ENCODE results near the gene LMO7.
A peak's percentile ranks its signal among the peaks of the same experiment; 100 is the strongest.

Gene LMO7

DNA sequence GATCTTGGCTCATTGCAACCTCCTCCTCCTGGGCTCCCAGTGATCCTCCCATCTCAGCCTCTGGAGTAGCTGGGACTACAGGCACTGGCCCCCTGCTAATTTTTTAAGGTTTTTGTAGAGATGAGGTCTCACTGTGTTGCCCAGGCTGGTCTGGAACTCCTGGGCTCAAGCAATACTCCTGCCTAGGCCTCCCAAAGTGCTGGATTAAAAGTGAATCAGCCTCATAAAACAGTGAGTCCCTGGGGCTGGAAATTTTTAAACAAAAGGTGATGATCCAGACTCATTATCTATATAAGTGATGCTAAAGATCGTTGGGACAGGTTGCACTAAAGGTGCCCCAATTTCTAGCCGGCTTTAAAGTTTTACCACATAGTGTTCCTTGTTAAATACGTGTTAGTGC lies 112.7 kb downstream of the LMO7 start:
- no peaks in the 10 kb centered on the region for H3K4me1 ChIP-seq (ENCODE audit: insufficient read depth, low read length)
- H3K9me3 ChIP-seq (ENCODE audit: low read length) = no peaks in the 10 kb centered on the region
- H3K9ac ChIP-seq (ENCODE audit: low read length) = no peak overlapping the region
- no peaks in the 10 kb centered on the region for H3K36me3 ChIP-seq (ENCODE audit: insufficient read depth, low read length)
- no peak overlapping the region for H3K27ac ChIP-seq (ENCODE audit: low read depth, low read length)
- H3K27me3 ChIP-seq (ENCODE audit: control insufficient read depth in 1 of 2, insufficient read depth in 2 of 2, low read length in 2 of 2) = no peaks in the 10 kb centered on the region
- no peak overlapping the region for H3K4me3 ChIP-seq (ENCODE audit: low read depth in 1 of 2, low read length in 2 of 2)

DNA sequence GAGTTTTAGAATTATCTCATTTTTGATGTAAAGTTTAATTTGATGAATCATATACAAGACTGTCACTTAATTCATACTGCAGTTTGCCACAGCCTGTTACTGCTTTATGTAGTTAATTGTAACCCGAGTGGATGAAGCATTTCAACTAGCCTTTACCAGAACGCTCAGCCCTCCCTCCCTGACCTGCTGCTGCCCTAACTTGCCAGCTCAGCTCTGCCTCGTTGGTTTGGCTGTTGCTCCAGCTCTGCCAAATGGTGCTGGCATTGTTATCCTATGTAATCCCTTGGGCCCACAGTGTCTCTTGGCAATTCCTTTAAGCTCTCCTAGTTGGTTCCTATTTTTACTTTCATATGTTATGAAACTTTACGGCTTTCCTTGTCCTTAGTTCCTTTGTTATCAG lies 113.3 kb downstream of the LMO7 start:
- Histone ChIP-seq H3K27ac (ENCODE audit: low read depth, low read length) (no peak overlapping the region), H3K27me3 (ENCODE audit: control insufficient read depth in 1 of 2, insufficient read depth in 2 of 2, low read length in 2 of 2) (no peaks in the 10 kb centered on the region), H3K9me3 (ENCODE audit: low read length) (no peaks in the 10 kb centered on the region), H3K4me1 (ENCODE audit: insufficient read depth, low read length) (no peaks in the 10 kb centered on the region), H3K36me3 (ENCODE audit: insufficient read depth, low read length) (no peaks in the 10 kb centered on the region), H3K4me3 (ENCODE audit: low read depth in 1 of 2, low read length in 2 of 2) (no peak overlapping the region), H3K9ac (ENCODE audit: low read length) (no peak overlapping the region)

DNA sequence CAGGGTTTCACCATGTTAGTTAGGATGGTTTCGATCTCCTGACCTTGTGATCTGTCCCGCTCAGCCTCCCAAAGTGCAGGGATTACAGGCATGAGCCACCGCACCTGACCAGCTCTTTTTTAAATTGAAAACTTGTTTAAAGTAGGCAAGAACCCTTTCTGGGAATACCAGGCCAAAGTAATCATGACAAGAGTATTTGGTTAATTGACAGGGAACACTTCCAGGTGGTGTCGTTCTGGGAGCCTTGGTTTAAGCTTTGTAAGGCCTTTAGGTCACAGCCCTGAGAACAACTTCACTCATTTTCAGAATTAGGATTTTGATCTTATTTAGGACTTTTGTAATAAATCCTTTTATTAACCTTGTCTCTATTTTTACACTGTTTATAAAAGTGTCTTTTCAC lies 115.2 kb downstream of the LMO7 start:
- Histone ChIP-seq H3K4me3 (ENCODE audit: low read depth in 1 of 2, low read length in 2 of 2) (no peak overlapping the region), H3K9ac (ENCODE audit: low read length) (no peak overlapping the region), H3K27me3 (ENCODE audit: control insufficient read depth in 1 of 2, insufficient read depth in 2 of 2, low read length in 2 of 2) (no peaks in the 10 kb centered on the region), H3K4me1 (ENCODE audit: insufficient read depth, low read length) (no peaks in the 10 kb centered on the region), H3K27ac (ENCODE audit: low read depth, low read length) (no peak overlapping the region), H3K9me3 (ENCODE audit: low read length) (no peaks in the 10 kb centered on the region), H3K36me3 (ENCODE audit: insufficient read depth, low read length) (no peaks in the 10 kb centered on the region)

DNA sequence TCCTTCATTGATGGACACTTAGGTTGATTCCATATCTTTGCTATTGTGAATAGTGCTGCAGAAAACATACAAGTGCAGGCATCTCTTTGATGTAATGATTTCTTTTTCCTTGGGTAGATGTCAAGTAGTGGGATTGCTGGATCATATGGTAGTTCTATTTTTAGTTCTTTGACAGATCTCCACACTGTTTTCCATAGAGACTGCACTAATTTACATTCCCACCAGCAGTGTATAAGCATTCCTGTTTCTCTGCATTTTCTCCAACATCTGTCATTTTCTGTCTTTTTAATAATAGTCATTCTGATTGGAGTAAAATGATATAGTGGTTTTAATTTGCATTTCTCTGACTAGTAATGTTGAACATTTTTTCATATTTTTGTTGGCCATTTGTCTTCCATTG lies 116.7 kb downstream of the LMO7 start:
- Histone ChIP-seq H3K9me3 (ENCODE audit: low read length) (no peaks in the 10 kb centered on the region), H3K27me3 (ENCODE audit: control insufficient read depth in 1 of 2, insufficient read depth in 2 of 2, low read length in 2 of 2) (no peaks in the 10 kb centered on the region), H3K27ac (ENCODE audit: low read depth, low read length) (no peak overlapping the region), H3K9ac (ENCODE audit: low read length) (no peak overlapping the region), H3K4me1 (ENCODE audit: insufficient read depth, low read length) (no peaks in the 10 kb centered on the region), H3K36me3 (ENCODE audit: insufficient read depth, low read length) (no peaks in the 10 kb centered on the region), H3K4me3 (ENCODE audit: low read depth in 1 of 2, low read length in 2 of 2) (no peak overlapping the region)

DNA sequence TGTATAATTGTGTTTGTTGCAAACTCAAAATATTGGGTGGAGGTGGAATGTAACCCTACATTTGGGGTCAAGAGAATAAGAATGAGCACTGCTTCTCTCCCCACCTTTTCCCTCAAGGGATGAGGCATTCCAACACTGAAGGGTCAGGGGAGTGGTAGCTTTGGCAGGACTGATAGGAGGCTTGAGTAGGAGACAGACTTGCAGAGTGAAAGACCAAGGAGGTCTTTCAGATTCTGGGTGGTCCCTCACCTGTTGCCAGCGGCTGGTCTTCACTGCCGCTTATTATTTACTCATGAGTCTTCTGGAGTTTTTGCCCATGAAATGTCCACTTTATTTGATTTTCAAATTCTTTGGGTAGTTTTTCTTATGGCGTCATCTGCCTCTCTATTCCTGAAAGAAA lies 118.8 kb downstream of the LMO7 start:
- Histone ChIP-seq H3K27ac (ENCODE audit: low read depth, low read length) (no peak overlapping the region), H3K9me3 (ENCODE audit: low read length) (no peaks in the 10 kb centered on the region), H3K4me1 (ENCODE audit: insufficient read depth, low read length) (no peaks in the 10 kb centered on the region), H3K9ac (ENCODE audit: low read length) (no peak overlapping the region), H3K4me3 (ENCODE audit: low read depth in 1 of 2, low read length in 2 of 2) (no peak overlapping the region), H3K27me3 (ENCODE audit: control insufficient read depth in 1 of 2, insufficient read depth in 2 of 2, low read length in 2 of 2) (no peaks in the 10 kb centered on the region), H3K36me3 (ENCODE audit: insufficient read depth, low read length) (no peaks in the 10 kb centered on the region)

DNA sequence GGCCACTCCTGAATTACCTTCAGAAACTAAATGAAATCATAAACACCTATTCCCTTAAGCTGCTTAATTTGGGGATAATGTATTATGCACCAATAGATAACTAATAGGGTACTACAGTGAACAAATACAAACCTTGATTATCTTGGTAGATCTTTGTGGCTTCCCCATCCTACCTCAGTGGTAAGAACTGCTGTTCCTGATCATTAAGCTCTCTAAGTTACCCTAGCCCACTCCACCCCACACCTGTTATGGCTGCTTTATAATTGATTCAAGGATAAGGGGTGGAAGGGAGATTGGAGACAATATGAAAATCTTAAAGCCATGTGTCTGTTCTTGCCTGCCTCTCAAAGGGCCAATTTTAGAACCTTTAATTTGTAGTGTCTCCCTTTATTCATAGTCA lies 121.2 kb downstream of the LMO7 start:
- Histone ChIP-seq H3K36me3 (ENCODE audit: insufficient read depth, low read length) (no peaks in the 10 kb centered on the region), H3K4me3 (ENCODE audit: low read depth in 1 of 2, low read length in 2 of 2) (no peak overlapping the region), H3K4me1 (ENCODE audit: insufficient read depth, low read length) (no peaks in the 10 kb centered on the region), H3K27ac (ENCODE audit: low read depth, low read length) (no peak overlapping the region), H3K27me3 (ENCODE audit: control insufficient read depth in 1 of 2, insufficient read depth in 2 of 2, low read length in 2 of 2) (no peaks in the 10 kb centered on the region), H3K9ac (ENCODE audit: low read length) (no peak overlapping the region), H3K9me3 (ENCODE audit: low read length) (no peaks in the 10 kb centered on the region)

DNA sequence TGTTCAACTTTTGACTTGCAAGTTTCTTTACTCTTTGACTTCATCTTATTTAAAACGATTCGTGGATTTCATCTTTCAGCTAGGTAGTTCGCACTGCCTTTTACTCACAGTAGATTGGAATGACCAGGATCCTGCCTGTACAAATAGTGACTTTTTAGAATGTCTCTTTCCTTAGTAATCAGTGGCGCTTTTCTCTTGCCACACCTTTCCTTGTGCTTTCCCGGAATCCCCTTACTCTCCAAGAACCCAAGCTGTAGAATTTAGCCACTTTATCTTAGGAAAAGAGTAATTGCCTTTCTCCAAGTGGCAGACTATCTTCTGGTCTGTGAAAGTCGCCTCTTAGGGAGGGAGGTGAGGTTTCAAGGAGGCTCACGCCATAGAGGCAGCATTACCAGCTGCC lies 123.4 kb downstream of the LMO7 start:
- Histone ChIP-seq H3K9ac (ENCODE audit: low read length) (no peak overlapping the region), H3K4me1 (ENCODE audit: insufficient read depth, low read length) (no peaks in the 10 kb centered on the region), H3K36me3 (ENCODE audit: insufficient read depth, low read length) (no peaks in the 10 kb centered on the region), H3K4me3 (ENCODE audit: low read depth in 1 of 2, low read length in 2 of 2) (no peak overlapping the region), H3K9me3 (ENCODE audit: low read length) (no peaks in the 10 kb centered on the region), H3K27me3 (ENCODE audit: control insufficient read depth in 1 of 2, insufficient read depth in 2 of 2, low read length in 2 of 2) (no peaks in the 10 kb centered on the region), H3K27ac (ENCODE audit: low read depth, low read length) (no peak overlapping the region)

DNA sequence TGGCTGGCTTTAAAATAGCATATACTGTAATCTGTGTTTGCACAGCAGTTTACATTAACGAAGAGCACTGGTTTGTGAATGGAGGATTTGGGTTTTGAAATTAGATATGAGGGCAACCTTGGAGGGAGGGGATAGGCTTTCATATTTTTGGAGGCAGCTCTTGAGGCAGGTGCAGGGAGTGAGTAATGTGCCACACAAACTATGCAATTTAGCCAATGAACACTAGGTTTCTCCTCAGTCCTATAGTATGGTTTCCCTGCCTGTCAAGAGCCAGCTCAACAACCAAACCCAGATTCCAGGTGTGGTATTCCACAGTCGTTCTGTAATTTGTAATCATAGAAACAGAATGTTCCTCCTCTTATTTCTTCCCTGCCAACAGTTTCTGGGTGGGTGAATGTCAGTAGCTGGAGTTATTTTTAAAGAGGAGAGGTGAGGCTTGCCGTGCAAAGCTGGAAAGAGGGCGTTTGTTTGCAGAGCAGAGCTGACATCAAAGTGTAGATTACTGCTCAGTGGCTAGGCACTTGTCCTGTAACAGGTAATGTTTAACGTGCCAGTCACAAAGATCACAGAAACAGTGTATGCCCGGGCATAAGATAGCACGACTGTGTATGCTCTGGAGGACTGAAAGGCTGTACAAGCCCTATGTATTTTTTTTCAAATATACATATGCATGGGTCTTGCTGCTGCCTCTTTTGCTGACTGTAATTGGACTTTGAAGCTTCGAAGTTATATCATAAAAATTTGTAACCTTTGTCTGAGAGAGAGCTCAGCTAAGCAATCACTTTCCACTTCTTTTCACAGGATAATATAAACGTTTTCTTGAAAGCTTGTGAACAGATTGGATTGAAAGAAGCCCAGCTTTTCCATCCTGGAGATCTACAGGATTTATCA lies 124.2 kb downstream of the LMO7 start:
- Histone ChIP-seq H3K4me3 (ENCODE audit: low read depth in 1 of 2, low read length in 2 of 2) (peak overlapping the region in 1 of 2 donors; percentile 38), H3K4me1 (ENCODE audit: insufficient read depth, low read length) (no peaks in the 10 kb centered on the region), H3K36me3 (ENCODE audit: insufficient read depth, low read length) (no peaks in the 10 kb centered on the region), H3K9ac (ENCODE audit: low read length) (no peak overlapping the region), H3K27ac (ENCODE audit: low read depth, low read length) (no peak overlapping the region), H3K9me3 (ENCODE audit: low read length) (no peaks in the 10 kb centered on the region), H3K27me3 (ENCODE audit: control insufficient read depth in 1 of 2, insufficient read depth in 2 of 2, low read length in 2 of 2) (no peaks in the 10 kb centered on the region)

DNA sequence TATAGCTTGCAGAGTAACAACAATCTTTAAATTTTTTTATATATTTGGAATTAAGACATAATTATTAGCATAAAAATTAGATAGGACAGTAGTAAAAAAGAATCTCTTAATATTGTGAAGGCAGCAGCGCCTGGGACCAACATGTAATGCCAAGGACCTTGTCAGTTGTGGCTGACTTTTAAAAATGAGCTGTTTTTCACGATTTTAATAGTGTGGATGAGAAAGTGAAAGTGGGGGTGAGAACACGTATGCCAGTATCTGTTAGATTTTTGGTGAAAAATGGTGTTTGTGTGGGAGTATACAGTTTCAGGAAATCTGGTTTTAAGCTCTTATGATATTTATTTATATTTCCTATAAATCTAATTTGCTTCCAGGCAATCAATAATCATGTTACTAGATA lies 125.2 kb downstream of the LMO7 start:
- Histone ChIP-seq H3K9ac (ENCODE audit: low read length) (no peak overlapping the region), H3K36me3 (ENCODE audit: insufficient read depth, low read length) (no peaks in the 10 kb centered on the region), H3K4me1 (ENCODE audit: insufficient read depth, low read length) (no peaks in the 10 kb centered on the region), H3K27me3 (ENCODE audit: control insufficient read depth in 1 of 2, insufficient read depth in 2 of 2, low read length in 2 of 2) (no peaks in the 10 kb centered on the region), H3K27ac (ENCODE audit: low read depth, low read length) (no peak overlapping the region), H3K9me3 (ENCODE audit: low read length) (no peaks in the 10 kb centered on the region), H3K4me3 (ENCODE audit: low read depth in 1 of 2, low read length in 2 of 2) (no peak overlapping the region)

DNA sequence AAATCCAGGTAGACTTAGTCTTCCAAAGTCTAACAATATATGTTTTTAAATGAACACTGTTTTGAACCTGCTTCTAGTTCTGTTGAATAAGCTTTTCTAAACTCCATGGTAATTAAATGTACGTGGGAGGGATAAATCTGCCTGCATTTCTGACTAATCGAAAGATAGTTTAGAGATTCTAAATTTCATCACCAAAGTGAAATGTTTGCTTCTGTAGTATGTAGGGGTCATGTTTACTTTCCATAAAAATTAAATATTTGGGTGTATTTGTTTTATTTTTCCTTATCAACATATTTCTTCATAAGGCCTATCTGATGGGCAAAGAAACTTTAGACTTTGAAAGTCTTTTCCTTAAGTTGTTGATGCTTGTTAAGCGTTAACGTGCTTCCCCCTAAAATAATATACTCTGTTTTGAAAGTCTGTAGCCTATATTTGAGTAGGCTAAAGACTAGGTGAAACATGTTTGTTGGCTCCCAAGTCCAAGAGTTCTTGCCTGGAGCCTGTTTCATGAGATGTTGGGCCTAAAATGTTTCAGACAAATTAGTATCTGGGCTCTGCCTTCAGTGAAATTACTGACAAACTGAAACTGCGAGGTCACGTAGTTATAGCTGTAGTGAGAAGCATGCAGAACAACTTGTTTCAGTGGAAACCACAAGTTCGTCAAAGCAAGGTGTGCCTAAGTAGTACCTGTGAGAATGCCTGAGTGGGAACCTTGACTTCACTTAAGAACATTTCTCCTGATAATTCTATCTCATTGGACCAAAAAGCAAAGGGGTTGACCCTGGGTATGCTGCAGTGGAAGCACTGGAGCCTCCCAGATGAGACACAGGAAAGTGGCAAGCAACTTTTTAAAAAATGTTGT lies 126.2 kb downstream of the LMO7 start:
- Histone ChIP-seq H3K36me3 (ENCODE audit: insufficient read depth, low read length) (no peaks in the 10 kb centered on the region), H3K4me1 (ENCODE audit: insufficient read depth, low read length) (no peaks in the 10 kb centered on the region), H3K9ac (ENCODE audit: low read length) (no peak overlapping the region), H3K4me3 (ENCODE audit: low read depth in 1 of 2, low read length in 2 of 2) (peak overlapping the region in 1 of 2 donors; percentile 20), H3K27ac (ENCODE audit: low read depth, low read length) (peak overlapping the region; percentile 2), H3K27me3 (ENCODE audit: control insufficient read depth in 1 of 2, insufficient read depth in 2 of 2, low read length in 2 of 2) (no peaks in the 10 kb centered on the region), H3K9me3 (ENCODE audit: low read length) (no peaks in the 10 kb centered on the region)

DNA sequence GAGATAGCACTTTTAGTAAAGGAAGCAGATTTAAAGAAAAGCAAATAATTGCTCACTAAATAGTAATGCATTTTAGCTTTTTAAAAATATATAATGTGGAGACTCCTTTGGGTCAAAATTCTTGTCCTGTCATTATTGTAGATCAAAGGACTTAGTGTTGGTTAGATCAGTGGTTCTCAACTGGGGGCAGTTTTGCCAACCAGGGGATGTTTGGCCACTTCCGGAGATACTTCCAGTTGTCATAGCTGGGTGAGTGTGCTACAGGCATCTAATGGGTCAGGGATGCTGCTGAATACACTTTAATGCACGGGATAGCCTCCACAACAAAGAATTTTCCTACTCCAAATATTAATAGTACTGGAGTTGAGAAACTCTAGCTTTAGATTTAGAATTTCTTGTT lies 126.8 kb downstream of the LMO7 start:
- Histone ChIP-seq H3K36me3 (ENCODE audit: insufficient read depth, low read length) (no peaks in the 10 kb centered on the region), H3K27ac (ENCODE audit: low read depth, low read length) (no peak overlapping the region), H3K4me3 (ENCODE audit: low read depth in 1 of 2, low read length in 2 of 2) (peak overlapping the region in 1 of 2 donors; percentile 20), H3K9ac (ENCODE audit: low read length) (no peak overlapping the region), H3K9me3 (ENCODE audit: low read length) (no peaks in the 10 kb centered on the region), H3K27me3 (ENCODE audit: control insufficient read depth in 1 of 2, insufficient read depth in 2 of 2, low read length in 2 of 2) (no peaks in the 10 kb centered on the region), H3K4me1 (ENCODE audit: insufficient read depth, low read length) (no peaks in the 10 kb centered on the region)
